AG09309 (cell line): Measurements from ENCODE around the gene ZNF76.

Experiments
- DNase-seq: peaks from one replicate; pipeline ENCODE4 v3.0.0-alpha.2; 2010; ENCODE audit warnings: low read depth
- H3K4me3 ChIP-seq: 2 replicates; pipeline ENCODE4 v1.5.1; 2011; ENCODE audit warnings: mild to moderate bottlenecking, low read depth, low read length, moderate library complexity; ENCODE audit not compliant: control insufficient read depth
- TF ChIP-seq, protein P1 (sequence below): IDR thresholded peaks from 2 replicates; pipeline ENCODE4 v1.5.1; 2011; ENCODE audit warnings: mild to moderate bottlenecking, low read depth, low read length, inconsistent platforms; ENCODE audit not compliant: insufficient read depth, control insufficient read depth; ENCODE audit errors: missing control alignments

ZNF76 gene

GRCh38 chr6:35341557-35341956 lies 82.0 kb downstream of the ZNF76 start:
- H3K4me3 ChIP-seq = no peak overlapping the region
- DNase-seq = no peak
- TF ChIP-seq, protein P1, sequence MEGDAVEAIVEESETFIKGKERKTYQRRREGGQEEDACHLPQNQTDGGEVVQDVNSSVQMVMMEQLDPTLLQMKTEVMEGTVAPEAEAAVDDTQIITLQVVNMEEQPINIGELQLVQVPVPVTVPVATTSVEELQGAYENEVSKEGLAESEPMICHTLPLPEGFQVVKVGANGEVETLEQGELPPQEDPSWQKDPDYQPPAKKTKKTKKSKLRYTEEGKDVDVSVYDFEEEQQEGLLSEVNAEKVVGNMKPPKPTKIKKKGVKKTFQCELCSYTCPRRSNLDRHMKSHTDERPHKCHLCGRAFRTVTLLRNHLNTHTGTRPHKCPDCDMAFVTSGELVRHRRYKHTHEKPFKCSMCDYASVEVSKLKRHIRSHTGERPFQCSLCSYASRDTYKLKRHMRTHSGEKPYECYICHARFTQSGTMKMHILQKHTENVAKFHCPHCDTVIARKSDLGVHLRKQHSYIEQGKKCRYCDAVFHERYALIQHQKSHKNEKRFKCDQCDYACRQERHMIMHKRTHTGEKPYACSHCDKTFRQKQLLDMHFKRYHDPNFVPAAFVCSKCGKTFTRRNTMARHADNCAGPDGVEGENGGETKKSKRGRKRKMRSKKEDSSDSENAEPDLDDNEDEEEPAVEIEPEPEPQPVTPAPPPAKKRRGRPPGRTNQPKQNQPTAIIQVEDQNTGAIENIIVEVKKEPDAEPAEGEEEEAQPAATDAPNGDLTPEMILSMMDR = no peak

DNA sequence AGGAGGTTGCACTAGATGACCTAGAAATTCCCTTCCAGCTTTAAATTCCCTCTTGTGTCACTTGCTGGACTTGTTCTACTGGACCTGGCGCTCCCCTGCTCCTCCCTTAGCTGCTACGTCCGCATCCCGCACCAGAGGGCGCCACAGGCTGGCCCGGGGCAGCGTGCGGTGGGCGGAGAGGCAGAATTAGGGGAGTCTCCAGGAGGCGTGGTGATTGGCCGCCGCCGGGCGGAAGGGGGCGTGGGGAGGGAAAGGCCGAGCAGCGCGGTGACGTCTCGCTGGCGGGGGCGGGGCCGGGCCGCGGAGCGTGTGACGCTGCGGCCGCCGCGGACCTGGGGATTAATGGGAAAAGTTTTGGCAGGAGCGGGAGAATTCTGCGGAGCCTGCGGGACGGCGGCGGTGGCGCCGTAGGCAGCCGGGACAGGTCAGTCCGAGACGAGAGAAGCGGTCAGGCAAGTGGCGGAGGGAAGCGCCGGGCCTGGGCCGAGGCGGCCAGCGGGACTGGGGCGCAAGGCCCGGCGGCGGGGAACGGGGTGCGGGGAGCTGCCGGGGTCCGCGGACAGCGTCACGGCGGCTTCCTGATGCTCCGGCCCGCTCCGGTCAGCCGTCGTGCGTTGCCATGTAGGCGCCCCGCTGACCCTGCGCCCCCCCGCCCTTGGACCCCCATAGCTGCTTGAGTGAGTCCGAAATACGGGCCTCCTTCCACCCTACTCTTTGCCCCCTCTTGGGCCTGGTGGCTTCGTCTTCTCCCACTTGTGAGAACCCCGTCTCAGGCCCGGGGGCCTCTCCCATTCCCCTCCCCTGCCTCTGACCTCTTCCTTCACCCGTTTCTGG lies 82.9 kb downstream of the ZNF76 start, which contains the start of gene PPARD:
PPARD (plus strand) TSS at position 301 of the 834 bp plus-strand sequence. CDS start 68,530 bp downstream, outside the sequence.
- H3K4me3 ChIP-seq = peak within 1 kb of the TSS; percentile 78
- peak; percentile 79 for DNase-seq
- TF ChIP-seq, protein P1 = peak; percentile 99

- no peak for DNase-seq
- TF ChIP-seq, protein P1 = no peak
These were observed 83.7 kb downstream of the ZNF76 start for GRCh38 chr6:35343092-35343834.

DNA sequence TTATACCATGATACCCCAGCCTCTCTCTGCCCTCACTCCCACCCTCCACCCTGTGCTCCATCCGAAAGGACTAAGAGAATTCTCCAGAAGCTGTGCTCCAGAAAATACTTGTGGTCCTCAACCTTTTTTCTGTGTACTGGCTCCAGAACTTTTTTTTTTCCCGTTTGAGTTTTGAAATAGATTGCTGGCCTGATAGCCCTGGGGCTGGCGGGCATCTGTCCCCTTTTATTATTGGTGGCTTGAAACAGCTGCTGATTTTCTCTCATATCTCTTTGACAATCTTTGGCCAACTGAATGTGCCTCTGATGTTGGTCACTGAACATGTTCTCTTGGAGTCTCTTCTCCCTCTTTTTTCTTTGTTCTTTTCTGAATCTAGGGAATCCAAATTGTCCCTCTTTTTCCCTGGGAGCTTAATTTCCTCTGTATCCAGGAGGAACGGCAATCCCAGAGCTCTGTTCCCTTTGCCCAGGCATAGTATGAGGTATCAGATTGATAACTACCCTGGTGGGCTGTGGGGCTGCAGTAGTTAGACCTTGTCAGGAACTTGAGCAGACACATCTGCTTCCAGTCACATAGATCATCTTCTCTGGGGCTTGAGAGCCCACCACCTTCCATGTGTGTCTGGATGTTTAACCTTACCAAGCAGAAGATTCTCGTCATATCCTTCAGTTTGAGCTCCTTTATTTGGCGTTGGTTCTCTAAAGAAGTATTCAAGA lies 84.5 kb downstream of the ZNF76 start:
- DNase-seq = no peak
- TF ChIP-seq, protein P1 = no peak
- peak overlapping the region; percentile 78 for H3K4me3 ChIP-seq

More at GRCh38 chr6:35343092-35343834, 83.7 kb downstream of the ZNF76 start:
- peak overlapping the region; percentile 78 for H3K4me3 ChIP-seq
